Superior temporal gyrus (tissue), 1 donor: ENCODE data around the gene CSF2.
"Not testable (repeated sequence)": the region's sequence is repeated elsewhere in the genome, so short reads cannot be mapped to it uniquely, and the experiment has no call there.

Experiments used
- DNase-seq: peaks from one replicate; pipeline ENCODE4 v3.0.0-alpha.2; 2016; ENCODE audit errors: extremely low spot score

The CSF2 gene

DNA sequence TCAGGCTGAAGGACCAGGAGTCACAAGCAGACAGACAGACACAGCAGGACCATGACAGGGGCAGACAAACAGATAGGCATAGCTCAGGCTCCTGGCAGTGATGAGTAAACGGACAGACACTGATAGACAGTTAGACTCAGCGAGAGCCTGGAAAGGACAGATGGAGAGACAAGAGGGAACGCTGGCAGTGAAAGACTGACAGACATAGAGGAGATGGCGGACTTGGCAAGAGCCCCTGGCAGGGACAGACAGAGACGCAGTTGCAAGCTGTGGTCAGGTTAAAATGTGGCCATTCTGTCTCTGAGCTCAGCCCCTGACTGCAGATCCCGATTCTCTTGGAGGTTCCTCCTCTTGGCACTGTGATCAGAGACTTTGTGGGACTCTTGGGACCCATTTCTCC, 13.6 kb downstream of the CSF2 start:
- DNase-seq: no peak

DNA sequence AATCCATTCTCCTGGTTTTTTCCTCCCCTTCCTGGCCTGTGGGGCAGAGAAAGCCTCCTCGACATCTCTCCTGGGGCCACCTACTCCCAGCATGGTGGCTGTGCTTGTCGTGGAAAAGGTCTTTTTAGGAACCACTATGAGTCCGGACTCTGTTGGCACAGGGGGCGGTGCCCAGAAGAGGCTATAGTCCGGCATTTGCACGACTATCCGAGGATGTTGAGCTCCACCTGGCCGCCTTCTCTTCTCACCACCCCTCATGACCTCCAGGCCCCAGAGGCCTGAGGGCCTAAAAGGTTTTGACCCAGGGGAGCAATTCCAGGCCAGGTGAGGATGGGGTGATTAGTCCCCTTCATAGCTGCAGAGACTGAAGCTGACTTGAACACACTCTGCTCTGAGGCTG, 14.1 kb downstream of the CSF2 start:
- DNase-seq: no peak

DNA sequence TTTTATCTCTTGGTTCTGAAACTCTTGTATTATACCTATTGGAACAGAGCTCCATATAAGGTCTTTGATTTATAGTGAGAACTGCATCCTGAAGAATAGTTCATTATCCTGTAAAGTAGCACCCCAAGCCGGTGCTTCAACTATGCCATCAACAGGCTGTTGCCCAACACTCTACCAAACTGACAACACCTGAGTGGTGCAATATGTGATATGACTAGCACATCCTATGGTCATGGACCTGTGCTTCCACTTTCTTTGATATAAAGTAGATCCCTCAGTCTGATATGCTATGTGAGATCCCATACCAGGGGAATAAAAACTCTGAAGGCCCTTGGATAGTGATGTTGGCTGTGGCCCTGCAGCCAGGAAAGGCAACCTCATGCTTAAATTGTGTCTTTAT, 15.8 kb downstream of the CSF2 start:
- DNase-seq: no peak

DNA sequence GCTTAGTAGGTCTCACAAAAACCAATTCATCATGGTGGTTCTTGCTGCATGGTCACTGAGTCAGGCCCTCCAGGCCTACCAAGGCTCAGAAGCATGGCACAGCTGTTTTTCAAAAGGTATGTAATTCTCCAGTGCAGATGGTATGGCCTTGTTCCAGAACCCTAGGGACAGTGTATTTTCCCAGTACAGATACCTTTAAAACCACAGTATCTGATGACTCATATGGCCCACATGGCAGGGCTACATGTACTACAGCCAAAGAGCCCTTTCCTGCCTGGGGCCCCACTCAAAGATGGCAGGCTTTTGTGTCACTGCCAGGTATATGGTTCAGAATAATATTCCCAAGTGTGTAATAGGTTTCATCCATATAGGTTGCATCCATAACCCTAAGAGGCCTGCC, 16.5 kb downstream of the CSF2 start:
- no peak for DNase-seq

DNA sequence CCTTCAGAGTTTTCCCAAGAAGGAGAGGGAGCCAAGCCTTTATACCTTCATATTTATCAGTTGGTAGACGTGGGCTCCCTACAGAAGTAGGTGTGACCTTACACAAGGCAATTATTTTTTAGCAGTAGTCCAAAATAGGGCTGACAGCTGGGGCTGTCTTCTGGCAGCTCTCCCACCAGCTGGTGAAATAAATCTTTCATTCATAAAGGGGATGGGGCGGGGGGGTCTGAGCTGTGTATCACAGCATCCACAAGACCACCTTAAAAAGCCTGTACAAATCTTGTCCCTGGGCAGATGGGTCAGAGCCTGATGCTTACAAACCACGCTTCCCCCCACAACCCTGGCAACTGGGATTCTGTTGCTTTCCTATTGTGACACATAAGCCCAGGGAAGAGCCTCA, 19.7 kb downstream of the CSF2 start:
- DNase-seq: no peak

DNA sequence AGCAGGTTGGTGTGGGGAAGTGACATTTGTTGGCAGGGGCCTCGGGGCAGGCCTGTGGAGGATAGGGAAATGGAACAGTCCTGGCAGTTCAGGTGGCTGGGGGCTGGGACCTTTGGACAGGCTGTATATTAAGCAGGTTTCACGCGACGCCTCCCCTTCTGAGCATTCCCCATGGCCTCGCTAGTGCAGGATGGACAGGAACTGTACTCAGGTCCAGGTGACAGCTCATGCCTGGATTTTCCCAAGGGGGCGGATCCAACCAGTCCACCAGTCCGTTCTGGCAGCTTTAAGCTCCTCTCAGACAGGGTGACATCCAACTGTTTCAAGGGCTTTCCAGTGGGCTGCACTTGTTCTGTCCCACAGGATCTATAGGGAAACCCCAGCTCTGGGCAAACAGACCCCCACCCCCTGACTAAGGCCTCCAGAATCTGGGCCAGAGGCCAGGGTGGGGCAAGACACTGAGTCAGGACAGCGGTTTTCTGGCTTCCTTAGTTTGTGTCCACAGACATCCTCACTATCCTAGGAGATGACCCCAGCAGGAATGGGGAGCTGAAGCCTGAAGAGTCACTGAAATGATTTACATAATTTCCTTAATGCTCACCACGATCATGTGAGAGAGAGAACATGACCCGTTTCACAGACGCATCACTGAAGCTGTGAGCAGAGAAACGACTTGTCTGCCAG, 20.9 kb downstream of the CSF2 start:
- DNase-seq: no peak

DNA sequence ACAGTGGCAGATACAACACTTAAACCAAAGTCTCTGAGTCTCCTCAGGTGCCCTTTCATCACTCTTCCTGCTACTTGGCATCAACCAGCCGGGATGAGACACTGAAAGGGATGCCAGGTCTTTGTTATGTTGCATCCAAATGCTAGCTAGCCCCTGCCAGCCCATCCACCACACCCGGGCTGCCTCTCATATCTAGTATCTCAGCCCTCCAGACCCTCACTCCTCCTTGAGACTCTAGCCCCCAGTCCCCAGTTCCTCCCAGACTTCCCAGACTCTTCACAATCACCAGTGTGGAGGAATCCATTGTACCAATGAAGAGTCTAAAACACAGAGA, 21.5 kb downstream of the CSF2 start:
- DNase-seq: no peak

DNA sequence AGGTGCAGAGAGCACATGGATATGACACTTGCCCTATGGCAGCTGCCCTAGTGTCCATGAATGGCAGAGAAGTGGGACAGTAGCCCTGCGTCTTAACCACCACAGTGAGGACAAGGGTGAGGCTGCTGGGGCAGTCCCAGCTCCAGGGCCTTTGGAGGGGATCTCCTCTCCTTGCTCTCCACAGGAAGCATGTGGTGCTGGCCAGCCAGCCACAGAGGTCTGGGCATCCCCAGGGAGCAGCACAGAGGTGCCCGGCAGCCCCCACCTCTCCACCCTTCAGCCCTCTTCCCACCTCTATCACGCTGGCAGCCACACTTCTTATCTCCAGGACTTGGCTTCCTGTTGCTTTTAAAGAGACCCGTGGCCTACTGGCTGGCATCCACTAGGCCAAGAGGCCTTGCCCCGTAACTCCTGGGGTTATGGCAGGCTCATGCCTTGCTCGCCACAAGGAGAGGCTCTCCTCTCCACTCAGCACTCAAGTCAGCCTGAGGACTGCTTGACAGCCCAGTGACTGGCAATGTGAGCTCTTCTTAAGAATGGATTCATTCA, 21.9 kb downstream of the CSF2 start:
- no peak for DNase-seq

DNA sequence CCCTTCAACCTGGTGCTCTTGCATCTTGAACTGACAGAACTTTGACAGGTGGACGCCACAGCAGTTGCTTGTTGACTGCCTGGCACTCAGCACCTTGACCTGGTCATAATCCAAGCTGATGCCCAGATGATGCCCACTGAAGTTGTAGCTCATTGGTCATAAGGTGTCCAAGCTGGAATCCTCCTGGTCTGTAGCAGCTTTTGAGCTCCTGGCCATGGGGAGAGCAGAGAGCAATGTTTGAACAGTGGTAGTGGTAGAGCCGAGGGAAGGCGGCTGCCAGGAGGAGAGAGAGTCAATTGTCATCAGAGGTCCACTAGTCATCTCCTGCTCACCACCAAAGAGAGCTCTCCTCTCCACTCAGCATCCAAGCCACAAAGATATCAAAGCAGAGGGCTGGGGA, 23.3 kb downstream of the CSF2 start:
- DNase-seq: no peak

DNA sequence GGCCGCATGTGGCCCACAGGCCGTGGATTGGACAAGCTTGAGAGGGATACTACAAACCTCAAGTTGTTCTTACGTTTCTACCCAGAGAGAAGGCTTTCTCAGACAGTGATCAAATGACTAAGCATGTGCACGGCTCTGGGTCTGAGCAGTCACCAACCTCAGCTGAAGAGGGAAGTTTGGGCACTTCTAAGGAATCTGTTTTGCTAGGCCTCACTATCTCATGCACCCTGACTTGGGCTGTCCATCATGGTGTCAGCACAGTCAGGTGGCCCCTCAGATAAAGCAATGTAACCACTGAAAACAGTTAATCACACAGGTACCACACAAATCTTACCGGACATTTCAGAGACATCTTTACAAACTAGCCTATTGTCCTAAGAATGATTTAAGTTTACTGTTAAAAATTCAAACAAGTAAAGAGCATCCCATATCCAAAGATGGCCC, 24.6 kb downstream of the CSF2 start:
- no peak for DNase-seq

DNA sequence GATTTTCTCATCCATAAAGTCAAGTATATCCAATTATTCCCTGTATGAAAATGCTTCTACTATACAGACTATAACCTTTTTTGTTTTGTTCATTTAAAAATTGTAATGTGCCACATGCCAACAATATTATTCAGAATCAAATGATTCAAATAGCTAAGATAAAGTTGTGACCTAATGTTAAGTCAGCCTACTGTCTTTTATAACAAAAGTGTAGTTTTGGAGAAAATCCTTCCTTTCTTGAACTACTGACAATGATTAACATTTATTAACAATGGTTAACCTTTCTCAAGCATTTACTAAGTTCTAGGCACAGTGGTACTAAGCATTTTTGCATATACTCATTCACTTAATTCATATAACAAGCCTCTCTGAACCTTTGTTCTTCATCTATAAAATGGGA, 25.0 kb downstream of the CSF2 start:
- no peak for DNase-seq

DNA sequence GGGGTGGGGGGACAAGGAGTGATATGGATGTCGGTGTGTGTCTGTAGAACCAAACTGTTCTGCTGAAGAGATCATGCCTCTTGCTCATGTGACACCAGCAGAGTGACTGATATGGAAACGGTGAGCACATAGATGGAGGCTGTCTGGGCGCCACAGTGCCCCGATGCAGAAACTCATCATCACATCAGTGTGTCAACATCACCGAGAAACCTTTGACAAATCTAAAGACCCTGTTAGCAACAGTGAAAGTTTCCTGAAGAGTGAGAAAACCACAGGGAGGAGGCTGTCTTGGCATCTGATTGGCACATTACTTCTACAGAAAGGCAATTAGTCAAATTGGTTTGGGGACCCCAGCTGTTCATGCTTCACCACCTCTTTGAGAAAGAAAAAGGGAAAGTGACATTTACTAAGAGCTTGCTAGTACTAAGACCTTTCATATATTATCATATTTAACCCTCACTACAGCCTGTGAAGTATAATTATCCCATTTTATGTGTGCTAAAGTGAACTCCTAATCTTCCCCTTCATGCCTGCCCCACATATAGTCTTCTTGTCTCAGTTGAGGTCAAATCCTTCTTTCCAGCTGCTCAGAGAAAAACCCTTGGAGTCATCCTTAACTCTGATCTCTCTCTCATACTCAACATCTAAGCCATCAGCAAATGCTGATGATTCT, 25.6 kb downstream of the CSF2 start:
- DNase-seq: no peak

DNA sequence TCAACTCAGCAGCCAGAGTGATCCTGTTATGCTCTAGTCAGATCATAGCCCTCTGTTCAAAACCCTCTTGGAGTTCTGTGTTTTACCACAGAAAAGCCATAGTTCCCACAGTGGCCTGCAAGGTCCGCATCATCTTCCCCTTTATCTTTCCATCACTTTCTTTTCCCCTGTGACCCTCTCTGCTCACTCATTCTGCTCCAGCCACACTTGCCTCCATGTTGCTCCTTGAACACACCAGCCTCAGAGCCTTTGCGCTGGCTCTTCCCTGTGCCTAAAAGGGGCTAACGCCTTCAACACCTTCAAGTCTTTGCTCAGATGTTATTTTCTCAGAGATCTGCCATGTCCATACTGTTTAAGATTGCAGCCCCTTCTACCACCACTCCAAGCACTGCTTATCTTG, 26.3 kb downstream of the CSF2 start:
- no peak for DNase-seq

DNA sequence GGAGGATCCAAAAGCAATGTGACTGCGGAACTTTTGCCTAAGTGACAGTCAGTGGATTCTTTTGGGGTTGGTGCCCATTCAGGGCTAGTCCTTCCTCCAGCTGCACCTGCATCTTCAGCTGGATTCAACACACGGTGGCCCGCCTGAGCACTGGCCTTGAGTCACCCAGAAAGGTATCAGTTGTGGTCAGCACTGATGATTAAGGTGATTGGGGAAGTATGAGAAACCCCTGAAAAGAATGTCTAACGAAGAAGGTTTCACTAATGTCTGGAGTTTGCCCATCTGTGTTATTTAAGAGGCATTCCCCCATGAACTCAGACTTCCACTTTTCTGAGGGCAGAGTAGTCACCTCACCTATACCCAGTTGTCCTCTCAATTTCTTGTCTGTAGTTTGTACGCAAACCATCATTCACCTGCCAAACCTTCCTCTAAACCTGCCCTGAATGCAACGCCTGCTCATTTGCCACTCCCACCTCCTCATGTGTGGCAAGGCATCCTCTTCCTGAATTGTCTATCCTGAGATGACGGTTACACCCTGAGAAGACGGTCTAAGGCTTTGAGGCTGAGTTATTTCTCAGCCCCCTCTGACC, 27.2 kb downstream of the CSF2 start:
- DNase-seq: no peak

DNA sequence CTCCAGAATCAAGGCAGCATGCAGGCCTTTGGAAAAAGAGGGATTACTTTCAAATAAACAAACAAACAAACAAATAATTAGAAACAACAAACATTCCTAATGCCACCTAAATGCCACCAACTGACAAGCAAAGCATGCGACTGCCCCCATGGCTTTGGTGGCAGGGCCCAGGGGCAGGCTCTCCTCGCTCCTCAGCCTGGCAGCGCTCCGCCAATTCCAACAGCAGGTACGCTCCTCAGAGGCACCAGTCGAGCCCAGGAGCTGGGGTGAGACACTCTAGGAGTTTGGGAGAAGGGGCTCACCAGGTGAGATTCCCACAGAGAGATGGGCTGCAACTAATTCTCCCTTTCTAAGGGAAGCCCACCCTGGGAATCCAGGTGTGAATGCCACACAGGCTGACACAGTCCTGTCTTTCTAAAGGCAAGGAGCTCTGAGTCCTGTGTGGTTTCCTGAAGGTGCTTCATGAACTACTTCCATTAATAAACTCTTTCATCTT, 27.8 kb downstream of the CSF2 start:
- no peak for DNase-seq

DNA sequence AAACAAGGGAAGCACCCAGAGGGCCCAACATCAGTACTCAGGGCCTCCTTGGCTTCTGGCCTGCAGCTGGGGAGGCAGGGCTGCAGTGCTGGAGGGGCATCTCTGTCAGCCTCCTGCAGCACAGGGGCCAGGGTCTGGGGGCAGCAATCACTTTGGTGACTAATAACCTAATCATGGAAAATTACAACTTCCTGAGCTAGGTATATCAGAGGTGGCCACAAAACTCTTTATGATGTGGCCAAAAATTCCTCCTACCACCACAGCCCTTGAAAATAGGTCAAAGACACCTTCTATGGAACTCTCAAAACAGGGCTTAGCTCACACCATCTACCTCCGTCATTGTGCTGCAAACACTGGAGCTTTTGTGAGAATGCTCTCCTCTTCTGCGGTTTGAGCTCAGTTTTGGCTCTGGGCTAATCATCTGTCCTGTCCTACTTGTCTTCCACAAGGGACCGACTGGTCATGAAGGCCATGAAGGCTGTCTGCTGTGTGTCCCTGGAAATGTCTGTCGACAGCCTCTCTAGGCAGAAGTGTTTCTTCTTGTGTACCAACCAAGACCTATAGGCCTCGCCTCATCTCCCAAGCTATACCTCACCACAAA, 28.6 kb downstream of the CSF2 start:
- no peak for DNase-seq

DNA sequence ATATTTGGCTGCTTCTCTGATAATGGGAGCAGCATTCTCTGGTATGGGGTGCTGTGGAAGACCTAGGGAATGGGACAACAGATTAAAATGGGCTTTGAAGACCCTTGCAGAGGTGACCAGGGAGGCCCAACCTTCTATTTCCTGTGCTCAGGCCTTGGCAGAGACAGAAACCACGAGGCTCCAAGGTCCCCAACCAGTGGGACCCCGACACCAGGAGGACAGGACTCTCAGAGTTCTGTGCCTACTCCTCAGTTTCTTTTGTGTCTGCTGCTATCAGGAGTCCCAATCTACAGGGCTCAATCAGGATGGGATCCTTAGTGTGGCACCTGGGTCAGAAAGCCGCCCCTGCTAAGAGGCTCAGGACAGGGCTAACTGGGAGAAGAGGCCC, 29.3 kb downstream of the CSF2 start:
- DNase-seq: no peak

DNA sequence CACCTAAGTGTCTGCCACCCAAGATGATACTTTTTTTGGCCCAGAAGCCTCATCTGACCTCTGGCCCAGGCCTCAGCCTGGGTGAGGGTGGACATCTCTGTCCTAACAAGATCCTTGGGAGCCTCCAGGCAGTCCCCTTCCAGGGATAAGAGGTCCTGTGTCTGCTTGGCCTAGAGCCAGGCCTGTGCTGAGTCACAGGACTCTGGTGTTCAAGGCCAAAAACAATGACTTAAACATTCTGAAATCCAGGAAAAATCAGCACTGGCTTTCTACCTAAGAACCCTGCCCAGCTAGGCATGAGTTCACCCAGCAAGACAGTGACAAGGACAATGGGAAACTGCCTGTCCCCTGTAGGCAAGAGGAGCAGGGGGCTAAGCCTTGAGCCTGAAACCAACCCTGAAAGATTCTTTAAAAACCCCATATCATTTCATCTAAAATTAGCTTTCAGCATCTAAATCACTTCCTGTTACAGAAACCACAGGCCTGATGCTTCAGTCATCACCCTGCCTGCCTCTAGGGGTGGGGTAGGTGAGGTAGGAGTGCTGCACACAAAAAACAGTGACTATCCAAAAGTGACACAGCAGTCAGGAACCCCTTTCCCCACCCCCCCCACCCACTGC, 29.9 kb downstream of the CSF2 start:
- DNase-seq: no peak

DNA sequence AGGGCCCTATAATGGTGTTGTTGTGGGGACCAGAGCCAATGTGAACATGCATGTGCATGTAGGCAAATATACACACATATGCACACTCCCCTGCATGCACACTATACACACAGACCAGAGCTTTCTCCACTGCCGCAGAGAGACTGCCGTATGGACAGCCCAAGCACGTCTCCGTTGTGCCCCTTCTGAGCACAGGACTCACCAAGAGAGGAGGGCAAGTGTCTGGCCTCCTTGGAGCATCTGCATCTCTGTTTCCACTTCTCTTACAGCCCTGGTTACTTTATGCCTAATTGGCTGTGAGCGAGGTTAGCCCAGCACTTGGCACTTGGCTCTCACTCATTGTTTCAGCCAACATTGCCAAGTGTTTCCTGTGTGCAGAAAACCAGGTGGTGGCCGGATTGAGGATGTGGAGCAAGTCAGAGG, 30.4 kb downstream of the CSF2 start:
- DNase-seq: no peak

DNA sequence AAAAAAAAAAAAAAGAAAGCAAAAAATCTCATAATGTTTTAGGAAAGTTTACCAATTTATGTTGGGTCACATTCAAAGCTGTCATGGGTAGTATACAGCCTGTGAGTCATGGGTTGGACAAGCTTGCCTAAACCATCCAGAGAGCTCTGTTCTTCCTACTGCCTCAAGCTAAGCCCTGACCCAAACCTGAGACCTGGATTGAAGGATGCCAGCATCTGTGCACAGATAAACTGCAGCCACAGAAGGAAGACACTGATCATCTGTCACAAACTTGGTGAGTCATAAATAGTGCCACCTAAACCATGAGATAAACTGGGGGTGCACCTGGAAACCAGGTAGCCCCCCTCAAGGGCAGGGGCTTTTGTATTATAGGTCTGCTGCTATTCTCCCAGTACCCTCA, 31.0 kb downstream of the CSF2 start:
- no peak for DNase-seq

DNA sequence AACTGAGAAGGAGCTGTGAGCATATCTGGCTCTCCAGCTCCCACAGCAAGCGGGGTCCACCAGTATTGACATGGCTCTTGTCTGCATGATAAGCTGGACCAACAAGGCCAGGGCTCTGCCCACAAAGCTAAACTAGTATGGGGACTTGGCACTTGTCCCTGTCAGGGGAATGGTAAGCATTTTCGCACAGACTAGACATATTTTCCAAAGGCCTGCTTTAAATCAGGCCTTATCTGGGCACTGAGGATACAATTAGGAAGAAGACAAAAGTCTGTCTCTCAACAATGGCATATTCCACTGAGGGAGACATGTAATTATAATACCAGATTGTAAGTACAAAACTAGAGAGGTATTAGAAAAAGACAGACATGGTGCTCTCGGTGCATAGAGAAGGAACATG, 32.1 kb downstream of the CSF2 start:
- no peak for DNase-seq

DNA sequence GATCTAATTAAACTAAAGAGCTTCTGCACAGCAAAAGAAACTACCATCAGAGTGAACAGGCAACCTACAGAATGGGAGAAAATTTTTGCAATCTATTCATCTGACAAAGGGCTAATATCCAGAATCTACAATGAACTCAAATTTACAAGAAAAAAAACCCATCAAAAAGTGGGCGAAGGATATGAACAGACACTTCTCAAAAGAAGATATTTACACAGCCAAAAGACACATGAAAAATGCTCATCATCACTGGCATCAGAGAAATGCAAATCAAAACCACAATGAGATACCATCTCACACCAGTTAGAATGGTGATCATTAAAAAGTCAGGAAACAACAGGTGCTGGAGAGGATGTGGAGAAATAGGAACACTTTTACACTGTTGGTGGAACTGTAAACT, 34.9 kb downstream of the CSF2 start:
- not testable (repeated sequence) for DNase-seq
